HG03457 (cell line): ENCODE results near the gene GSTK1.
"Not testable (repeated sequence)": the region's sequence is repeated elsewhere in the genome, so short reads cannot be mapped to it uniquely, and the experiment has no call there.

ENCODE experiments used
- ATAC-seq: cut with Tn5 transposase; IDR thresholded peaks from one replicate; pipeline ENCODE4 v1.9.1; 2021; ENCODE audit warnings: moderate number of reproducible peaks; ENCODE audit not compliant: unreplicated experiment

GSTK1 gene

DNA sequence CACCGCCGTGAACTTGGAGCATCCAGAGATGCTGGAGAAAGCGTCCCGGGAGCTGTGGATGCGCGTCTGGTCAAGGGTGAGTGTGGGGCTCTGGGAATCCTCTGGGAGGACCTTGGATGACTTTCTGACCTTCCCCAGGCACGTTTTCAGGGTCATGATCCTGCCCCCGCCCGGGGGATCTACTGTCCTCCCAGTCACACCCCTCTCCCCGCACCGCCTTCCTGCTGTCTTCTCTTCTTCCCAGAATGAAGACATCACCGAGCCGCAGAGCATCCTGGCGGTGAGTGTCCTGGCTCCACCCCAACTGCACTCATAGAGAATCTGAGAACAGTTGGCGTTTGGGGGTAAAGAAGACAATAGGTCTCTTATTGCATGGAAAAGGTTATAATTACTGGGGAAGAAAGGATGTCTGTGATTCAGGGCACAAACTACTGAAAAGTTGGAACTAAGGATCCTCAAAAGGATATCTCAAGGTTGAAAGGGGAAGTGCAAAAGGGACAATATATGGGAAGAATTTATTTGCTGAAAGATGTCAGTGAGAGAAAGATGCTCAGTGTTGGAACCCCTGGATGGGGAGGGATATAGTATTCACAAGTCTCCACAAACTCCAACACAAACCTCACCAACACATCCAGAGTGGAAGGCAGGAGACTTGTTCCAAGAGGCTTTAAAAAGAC, 1.9 kb downstream of the GSTK1 start:
- ATAC-seq, result no peak

- no peak for ATAC-seq
These were observed 6.0 kb downstream of the GSTK1 start for GRCh38 chr7:143269251-143269650.

DNA sequence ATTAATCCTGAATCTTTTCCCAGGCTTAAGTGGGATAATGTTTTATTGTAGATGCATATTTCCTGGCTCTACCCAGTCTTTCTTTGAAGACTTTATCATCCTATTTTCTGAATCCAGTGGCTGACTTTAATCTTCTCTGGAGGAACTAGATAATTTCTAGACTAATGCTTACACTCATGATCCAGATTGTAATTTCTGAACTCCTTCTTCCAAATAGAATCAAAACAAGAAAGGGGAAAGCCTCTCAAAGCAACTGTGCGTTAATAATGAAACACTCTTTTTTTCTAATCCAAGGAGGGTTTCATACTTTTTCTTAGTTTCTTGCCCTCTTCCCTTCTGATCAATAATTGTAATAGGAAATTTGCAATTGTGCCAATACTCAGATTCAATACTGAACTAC, 8.0 kb downstream of the GSTK1 start:
- ATAC-seq, result no peak

GRCh38 chr7:143272871-143273270, 9.6 kb downstream of the GSTK1 start:
- ATAC-seq, result no peak

DNA sequence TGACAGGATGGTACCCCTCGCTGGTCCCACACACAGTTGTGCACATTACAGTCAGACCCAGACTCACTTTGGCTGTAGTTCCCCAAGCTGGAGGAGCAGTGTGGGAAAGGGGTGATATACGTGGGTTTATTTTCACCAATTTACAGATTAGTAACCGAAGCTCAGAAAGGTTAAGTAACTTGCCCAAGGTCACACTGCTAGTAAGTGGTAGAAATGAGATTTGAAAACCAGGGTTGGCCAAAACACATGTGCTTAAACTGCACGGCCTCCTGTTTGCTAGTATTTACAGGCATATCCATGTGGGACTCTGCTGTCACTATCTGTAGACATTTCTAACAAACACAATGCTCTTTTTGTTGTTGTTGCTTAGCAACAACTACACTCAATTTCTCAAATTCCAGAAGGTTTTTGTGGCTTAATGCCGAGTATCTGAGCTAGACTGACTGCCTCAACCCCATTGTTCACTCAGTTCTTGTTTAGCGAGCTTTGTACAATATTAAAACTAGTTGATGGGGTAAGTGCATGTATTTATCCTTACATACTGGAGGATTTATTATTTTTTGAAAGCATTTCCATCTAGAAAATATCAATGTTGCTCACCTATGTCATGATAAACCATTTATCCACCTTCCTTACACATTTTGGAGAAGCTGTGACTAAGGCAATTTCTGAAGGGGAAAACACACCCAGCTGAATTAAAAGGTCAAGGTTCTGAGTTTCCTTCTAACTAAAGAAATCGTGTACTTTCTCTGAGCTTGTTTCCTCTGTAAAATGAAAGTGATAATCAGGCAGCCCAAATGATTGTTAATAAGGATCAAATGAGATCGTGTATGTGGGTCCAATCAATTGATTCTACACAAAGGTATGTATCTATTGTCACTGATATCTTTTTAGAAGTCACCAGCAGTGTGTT, 16.2 kb downstream of the GSTK1 start:
- ATAC-seq, result no peak

GRCh38 chr7:143280160-143280559, 16.9 kb downstream of the GSTK1 start:
- no peak for ATAC-seq

GRCh38 chr7:143280566-143280965, 17.3 kb downstream of the GSTK1 start:
- no peak for ATAC-seq

- no peak for ATAC-seq
These were observed 18.3 kb downstream of the GSTK1 start for GRCh38 chr7:143281529-143281928.

DNA sequence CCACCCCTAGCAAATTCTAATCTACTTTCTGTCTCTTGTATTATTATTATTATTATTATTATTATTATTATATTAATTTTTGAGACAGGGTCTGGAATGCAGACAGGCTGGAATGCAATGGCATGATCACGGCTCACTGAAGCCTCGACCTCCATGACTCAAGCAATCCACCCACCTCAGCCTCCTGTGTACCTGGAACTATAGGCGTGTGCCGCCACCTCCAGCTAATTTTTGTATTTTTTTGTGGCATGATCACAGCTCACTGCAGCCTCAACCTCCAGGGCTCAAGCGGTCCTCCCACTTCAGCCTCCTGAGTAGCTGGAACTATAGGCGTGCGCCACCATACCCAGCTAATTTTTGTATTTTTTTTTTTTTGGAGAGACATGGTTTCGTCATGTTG, 18.9 kb downstream of the GSTK1 start:
- no peak for ATAC-seq

DNA sequence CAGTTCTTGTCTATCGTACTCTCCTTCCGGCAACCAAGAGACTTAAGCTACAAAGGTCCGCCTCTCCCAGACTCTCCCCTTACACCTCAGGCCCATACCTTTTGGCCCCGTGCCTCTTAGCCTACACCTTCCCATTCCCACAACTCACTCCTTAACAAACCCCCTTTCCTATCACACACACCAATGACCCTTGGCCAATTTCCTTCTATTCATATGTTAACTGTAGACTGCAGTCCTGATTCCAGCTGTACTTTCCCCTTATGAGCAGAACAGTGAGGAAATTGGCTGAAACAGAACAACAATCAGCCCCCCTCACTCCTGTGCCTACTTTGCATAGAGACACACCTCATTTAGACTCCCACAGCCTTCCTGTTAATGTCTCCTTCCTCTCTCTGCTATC, 20.1 kb downstream of the GSTK1 start:
- no peak for ATAC-seq

DNA sequence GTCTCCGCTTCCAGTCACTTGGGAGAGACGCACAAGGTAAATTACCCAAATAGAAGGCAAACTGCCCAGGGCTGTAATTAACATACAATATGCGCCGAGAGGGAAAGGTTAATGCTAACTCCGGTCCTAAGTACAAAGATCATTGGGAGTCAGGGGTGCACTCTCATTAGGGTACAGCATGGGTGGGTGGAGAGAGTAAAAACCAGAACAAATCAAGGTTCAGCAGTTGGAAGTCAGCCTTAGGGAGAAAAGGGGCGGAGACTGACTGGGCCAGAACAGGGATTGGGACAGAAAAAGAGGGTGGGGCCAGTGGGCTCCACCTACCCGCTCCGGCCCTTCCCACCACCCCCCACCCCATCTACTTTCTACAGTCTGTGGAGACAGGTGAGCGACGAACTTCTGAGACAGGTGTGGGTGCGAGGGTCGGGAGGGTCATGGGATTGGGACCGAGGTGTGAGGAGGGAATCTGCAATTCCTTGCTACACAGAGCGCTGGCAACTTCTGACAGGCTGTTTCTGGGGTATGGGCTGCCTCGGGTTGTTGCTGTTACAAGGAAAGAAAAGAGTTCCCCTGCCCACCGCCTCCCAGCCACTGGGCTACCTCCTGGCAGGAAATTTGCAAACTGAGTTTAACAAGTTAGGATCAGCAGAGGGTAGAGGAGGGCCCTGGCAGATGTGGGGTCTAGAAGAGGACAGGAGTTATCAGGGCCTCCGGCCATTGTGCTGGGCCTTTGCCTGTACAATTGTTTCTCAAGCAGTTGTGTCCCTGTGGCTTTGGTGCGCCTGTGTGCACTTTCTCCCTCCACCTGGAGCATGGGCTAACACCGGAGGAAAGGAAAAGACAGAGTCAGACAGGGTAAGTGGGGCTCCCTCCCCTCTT, 21.6 kb downstream of the GSTK1 start, which contains the start of gene TMEM139:
TSS of gene TMEM139 (plus strand) at position 368 of the 879 bp plus-strand sequence. CDS start 1,000 bp downstream, outside the sequence.
- no peak for ATAC-seq

DNA sequence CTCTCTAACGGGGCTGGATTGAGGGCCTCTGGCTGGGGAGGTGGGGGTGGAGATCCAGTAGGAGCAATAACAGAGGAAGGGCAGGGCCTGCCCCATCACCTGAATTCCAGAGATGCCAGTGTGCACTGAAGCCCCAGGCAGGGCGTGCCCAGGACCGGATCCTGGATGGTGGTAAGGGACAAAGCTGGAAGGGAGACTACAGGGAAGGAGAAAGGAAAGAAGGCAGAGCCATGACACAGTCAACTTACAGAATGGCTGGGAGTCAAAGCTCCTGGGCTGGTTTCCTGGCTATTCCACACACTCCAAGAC, 22.2 kb downstream of the GSTK1 start:
- ATAC-seq, result no peak

- ATAC-seq, result no peak
These were observed 22.7 kb downstream of the GSTK1 start for GRCh38 chr7:143285806-143286521.

DNA sequence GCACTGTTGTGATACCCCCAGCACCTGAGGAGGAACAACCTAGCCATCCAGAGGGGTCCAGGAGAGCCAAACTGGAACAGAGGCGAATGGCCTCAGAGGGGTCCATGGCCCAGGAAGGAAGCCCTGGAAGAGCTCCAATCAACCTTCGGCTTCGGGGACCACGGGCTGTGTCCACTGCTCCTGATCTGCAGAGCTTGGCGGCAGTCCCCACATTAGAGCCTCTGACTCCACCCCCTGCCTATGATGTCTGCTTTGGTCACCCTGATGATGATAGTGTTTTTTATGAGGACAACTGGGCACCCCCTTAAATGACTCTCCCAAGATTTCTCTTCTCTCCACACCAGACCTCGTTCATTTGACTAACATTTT, 23.3 kb downstream of the GSTK1 start:
- ATAC-seq, result no peak

GRCh38 chr7:143287339-143287934, 24.2 kb downstream of the GSTK1 start:
- ATAC-seq, result no peak

DNA sequence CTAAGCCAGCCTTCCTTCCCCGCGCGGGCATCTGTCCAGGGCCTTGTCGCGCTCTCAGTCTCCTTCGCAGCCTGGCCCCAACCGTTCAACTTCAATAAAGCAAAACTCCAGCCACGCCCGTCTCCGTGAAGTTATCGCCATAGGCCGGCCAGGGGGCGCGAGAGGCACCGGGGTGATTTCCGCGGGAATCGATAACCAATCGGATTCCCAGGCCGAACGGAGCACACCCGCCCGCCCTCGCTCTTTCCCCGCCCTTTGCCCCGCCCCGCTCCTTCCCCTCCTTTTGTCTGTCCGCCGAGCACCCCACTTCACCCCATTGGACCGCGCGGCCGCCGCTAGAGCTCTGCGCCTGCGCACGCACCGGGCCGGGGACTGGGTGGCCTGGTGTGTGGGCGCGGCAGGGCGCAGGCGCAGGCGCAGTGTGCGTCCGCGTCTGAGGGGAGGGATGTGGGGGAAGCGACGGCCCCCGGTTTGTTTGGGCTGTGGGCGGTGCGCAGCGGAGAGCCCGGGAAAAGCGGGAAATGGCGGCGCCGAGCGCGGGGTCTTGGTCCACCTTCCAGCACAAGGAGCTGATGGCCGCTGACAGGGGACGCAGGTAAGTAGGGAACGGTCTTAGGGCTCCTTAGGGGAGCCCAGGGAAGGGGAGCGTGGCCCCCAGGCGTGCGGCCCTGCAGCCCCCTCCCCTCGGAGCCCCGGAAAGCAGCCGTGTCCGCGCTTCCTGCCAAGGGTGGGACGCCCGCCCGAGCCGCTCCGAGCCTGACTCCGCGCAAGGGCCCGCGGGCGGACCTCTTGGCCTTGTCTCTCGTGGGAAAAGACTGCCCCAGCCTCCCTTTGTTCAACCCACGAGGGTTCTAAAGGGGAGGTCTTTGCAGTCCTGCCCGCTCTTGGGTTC, 24.9 kb downstream of the GSTK1 start, which contains the start of gene CASP2:
TSS of gene CASP2 (plus strand) at position 417 of the 892 bp plus-strand sequence. CDS start at position 522, 105 bp downstream.
- peak; percentile 78 for ATAC-seq

DNA sequence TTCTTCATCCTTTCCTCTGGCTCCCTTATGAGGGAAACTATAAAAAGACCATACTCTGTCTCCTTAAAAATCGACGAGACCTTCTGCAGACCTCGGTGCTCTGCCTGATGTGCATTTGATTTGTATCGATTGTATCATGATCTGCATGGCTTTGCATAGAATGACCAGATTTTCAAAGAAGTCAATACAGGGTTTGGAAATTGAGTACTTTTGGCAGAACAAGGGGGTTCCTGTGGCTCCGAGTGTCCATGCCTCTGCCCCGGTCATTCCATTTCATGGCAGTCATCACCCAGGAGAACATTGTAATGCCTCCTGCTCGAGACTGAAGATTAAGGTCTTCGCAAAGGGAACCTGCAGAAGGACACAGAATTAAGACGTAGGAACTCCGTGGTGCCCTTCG, 25.6 kb downstream of the GSTK1 start:
- no peak for ATAC-seq

- ATAC-seq, result no peak
These were observed 26.2 kb downstream of the GSTK1 start for GRCh38 chr7:143289421-143289820.

- not testable (repeated sequence) for ATAC-seq
These were observed 26.6 kb downstream of the GSTK1 start for GRCh38 chr7:143289888-143290287.
